Activated CD8-positive, alpha-beta memory T cell treated with anti-CD3 and anti-CD28 coated beads for 36 hours (primary cell): ENCODE results near the gene CLK2. TPM values are rescaled to one million over a fixed set of nuclear protein-coding genes. Genes with fewer than 3 reads are reported as not detected.
"Not testable (repeated sequence)": the region's sequence is repeated elsewhere in the genome, so short reads cannot be mapped to it uniquely, and the experiment has no call there.

ENCODE experiments used
- CTCF ChIA-PET: fragments of 350-600 bp; sonication (Branson Sonifier 250); formaldehyde crosslinking; loops from one replicate; lab custom pipeline; 2021; ENCODE audit warnings: antibody characterized with exemption; lab: Charles Lee
- POLR2A ChIA-PET: fragments of 350-600 bp; sonication (Branson Sonifier 250); formaldehyde crosslinking; loops from one replicate; lab custom pipeline; 2021; ENCODE audit warnings: antibody characterized with exemption; lab: Charles Lee
- total RNA-seq, 2 experiments: library from RNA; stranded (reverse); gene quantifications; one replicate each; pipeline ENCODE4 v1.2.3, GENCODE V29; 2021

CLK2 gene
- total RNA-seq, 2 experiments from 2014 or later = 79.6 to 82.7 TPM

DNA sequence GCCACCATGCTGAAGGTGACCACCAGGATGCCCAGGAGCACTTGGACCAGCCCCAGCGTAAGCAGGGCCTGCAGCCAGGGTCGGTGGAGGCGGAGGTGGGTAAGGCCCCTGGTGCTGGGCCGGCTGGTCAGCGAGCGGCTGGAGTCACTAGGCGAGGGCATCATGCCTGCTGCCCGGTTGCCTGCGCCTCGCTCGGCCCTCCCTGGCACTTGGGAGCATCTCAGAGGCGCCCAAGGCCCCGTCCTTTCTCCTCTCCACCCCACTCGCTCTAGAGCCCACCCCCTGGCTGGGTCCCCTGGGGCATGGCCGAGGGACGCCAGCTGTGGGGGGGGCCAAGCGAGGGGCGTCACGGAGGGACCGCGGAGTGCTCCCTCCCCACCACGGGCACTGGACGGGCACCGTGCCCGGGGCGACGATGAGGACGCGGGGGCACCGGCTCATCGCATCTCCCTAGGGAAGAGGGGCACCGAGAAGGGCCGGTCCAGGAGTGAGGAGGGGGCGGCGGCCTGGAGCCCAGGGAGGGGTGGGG lies 18.5 kb downstream of the CLK2 start:
- CTCF ChIA-PET = interaction anchor here (0.7 to 1.7 kb wide), 2 partner anchors 19 to 69 kb away, joined by 3 to 6 read pairs; no protein-coding TSS in a partner anchor

DNA sequence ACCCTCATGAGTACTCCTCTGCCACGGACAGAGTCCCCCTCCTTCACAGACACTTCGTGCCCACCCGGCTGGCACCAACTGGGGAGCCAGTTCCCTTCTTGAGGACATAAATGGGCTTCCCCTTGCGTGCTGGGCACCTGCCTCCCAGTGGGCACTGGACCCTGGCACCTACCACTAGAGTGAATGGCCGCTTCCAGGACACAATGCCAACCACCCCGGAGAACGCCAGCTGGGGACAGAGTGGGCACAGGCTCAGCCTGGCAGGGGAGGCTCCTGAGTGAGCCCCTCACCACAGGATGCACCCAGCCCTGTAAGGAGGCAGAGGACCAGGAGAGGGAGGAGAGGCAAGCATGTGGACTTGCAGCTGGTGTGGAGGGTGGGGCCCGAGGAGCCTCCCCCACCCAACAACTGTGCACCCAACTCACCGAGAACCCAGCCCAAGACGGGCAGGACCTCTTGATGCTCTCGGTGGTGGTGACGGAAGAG lies 19.0 kb downstream of the CLK2 start:
- CTCF ChIA-PET = interaction anchor here (1.7 kb wide), 1 partner anchor 69 kb away, joined by 6 read pairs; no protein-coding TSS in a partner anchor
- POLR2A ChIA-PET = interaction anchor here (0.5 kb wide), 1 partner anchor 249 kb away, joined by 3 read pairs; no protein-coding TSS in a partner anchor

More for the DNA sequence above, 18.5 kb downstream of the CLK2 start:
- POLR2A ChIA-PET = interaction anchor here (0.5 to 1.0 kb wide), 3 partner anchors 11 to 249 kb away, joined by 3 to 4 read pairs (median 3); no protein-coding TSS in a partner anchor

DNA sequence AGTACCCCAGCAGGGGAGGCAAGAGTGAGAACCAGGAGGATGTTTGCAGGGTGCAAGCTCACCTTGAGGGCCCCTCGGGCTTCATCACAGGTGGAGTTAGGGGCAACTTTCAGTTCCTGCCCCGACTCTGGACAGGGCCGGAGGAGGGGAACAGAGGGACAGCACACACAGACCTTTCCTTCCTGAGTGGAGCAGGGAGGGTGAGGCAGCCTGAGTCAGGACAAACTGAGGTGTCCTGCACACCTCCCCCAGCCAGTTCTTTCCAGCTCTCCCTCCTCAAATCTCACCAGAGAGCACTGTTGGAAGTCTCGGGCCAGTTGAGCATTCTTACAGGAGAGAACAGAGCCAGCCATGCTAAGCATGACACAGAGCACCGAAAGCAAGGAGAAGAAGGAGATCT lies 19.5 kb downstream of the CLK2 start:
- ChIA-PET POLR2A (no interaction called here), CTCF (interaction anchor here (1.7 kb wide), 1 partner anchor 70 kb away, joined by 6 read pairs; no protein-coding TSS in a partner anchor)

DNA sequence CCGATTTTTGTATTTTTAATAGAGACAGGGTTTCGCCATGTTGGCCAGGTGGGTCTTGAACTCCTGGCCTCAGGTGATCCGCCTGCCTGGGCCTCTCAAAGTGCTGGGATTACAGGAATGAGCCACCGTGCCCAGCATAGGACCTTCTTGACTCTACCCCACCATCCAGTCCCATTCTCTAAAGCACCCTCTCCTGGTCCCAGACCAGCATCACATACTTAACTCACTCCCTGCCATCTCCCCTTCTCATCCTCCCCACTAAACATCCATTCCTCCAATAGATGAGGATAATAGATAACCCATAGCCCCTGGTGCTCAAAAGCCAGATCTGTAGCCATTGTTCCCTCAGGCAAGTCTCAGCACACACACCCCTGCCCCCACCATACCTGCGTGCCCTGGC lies 20.1 kb downstream of the CLK2 start:
- POLR2A ChIA-PET = no interaction called here
- CTCF ChIA-PET = interaction anchor here (3.6 to 4.5 kb wide), 2 partner anchors 7 to 68 kb away, joined by 51 to 65 read pairs; partner anchors contain the start of genes RUSC1 and SCAMP3

DNA sequence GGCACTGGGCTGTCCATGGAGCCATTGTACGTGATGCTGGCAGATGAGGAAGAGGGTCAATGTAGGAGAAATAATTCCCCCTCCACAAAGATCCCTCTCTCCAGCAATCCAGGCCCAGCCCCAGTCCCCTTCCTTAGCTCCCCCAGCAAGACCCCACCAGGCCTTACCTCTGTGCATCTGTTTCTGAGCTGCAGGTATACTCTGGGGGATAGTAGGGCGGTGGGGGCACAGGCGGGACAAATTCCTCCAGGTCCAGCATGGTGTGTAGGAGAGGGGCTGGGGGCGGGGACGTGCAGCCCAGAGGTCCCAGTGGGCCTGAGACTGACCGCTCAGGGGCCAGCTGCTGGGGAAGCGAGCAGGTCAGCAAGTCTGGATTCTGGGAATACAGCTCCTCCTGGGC lies 21.7 kb downstream of the CLK2 start:
- ChIA-PET CTCF (interaction anchor here (0.6 to 4.5 kb wide), 21 partner anchors 9 to 617 kb away, joined by 3 to 65 read pairs (median 8); partner anchors contain the start of genes CLK2, FDPS, MTX1 and RUSC1), POLR2A (interaction anchor here (0.6 to 1.3 kb wide), 2 partner anchors 10 to 20 kb away, joined by 4 to 7 read pairs; partner anchors contain the start of gene SCAMP3)

DNA sequence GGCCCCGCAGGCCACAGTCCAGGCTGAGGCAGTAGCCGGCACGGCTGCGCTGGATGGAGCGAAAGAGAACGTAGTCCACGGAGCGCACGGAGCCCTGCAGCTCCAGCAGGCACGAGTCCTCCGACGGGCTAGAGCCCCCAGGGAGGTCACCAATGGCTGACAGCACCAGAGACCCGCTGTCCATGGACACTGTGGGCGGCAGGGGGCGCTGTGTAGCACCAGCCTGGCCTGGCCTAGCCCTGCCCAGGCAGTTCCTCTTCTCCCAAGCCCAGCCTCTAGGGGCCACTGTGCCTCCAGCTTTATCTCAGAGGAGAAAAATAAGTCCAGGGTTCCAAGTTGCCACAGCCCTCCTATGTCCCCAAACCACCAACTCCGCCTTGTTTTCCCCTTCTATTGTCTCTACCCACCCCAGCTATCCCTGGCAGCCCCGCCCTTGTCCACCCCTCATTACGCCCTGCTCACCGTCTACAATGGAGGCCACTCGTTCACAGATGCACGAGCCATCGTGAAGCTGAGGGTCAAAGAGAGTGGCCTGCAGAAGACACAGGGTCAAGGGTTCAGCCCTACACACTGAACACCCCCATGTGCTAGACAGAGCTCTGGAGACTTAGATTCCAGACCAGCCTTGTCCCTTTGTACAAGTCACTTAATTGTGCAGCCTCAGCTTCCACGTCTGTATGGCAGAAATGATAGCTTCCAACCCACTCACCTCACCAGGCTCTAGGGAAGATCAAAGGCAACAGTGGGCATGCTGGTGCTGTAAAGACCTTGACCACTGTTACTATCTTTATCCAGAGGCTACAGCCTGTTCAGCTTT lies 22.5 kb downstream of the CLK2 start:
- CTCF ChIA-PET = interaction anchor here (0.6 to 4.5 kb wide), 45 partner anchors 9 to 739 kb away, joined by 3 to 65 read pairs (median 5); partner anchors contain the start of genes CLK2, FDPS, HCN3 and MTX1

DNA sequence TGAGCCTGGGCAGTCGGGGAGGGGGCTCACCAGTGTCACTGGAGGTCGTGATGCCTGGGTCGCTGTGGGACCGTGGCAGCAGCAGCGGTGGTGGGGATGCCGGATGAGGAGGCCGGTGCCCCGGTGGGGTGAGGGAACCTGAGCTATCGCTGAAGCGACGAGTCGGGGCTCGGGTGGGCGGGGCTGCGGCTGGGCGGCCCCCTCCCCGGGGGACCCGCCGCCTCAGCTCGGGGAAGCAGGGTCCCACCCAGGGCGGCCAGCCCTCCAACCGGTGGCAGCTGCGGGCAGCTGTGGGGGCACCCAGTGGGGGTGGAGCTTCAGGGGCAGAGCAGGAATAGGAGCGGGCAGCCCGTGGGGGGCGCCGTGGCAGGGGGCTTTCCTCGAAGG lies 23.1 kb downstream of the CLK2 start:
- CTCF ChIA-PET = interaction anchor here (0.8 to 4.5 kb wide), 35 partner anchors 8 to 351 kb away, joined by 3 to 65 read pairs (median 5); partner anchors contain the start of genes CLK2, FDPS, HCN3 and MTX1
- POLR2A ChIA-PET = interaction anchor here (1.7 kb wide), 1 partner anchor 23 kb away, joined by 5 read pairs; the partner anchor contains the start of gene CLK2

More for the DNA sequence above, 22.5 kb downstream of the CLK2 start:
- POLR2A ChIA-PET = interaction anchor here (0.6 to 1.7 kb wide), 3 partner anchors 11 to 671 kb away, joined by 3 to 5 read pairs (median 4); partner anchors contain the start of genes CLK2 and SCAMP3

DNA sequence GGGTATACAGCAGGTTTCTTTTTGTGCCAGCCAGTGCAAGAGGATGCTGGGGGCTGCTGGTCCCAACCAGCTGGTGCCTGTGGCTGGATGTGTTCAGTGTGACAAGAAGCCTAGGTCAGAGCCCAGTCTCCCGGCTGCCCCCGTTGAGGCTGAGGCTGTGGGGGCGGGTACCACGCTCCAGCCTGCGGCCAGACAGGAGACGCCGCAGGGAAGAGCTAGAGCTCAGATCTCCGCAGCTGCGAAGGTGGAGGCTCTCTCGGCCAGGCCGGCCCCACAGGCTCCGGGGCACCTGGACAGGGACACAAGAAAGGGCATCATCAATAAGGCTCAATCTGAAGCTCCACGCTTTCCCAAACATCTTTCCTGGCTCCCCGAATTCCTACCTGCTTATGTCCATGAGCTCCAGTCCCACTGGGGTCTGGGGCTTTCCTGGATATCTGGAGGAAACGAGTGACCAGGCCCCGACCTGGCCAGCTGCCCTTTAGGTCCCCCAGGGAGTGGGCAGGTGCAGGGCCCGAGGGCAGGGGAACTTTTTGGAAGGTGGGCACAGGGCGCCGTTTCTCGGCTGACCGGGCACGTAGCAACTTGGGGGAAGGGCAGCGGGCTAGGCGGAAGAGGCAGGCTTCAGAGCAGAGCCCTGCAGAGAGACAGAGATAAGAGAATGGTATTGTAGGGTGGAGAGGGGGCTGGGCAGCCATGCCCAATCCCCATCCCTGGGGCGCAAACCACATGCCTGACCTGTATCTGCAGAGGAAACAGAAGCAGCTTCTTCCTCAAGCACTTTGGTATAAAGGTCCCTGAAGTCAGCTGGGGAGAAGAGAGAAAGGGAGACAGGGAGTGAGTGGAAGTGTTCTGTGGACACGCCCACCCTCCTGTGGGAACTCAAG lies 25.4 kb downstream of the CLK2 start:
- ChIA-PET CTCF (interaction anchor here (0.6 to 1.8 kb wide), 2 partner anchors 40 to 183 kb away, joined by 6 to 7 read pairs; partner anchors contain the start of gene THBS3), POLR2A (interaction anchor here (0.7 kb wide), 1 partner anchor 141 kb away, joined by 3 read pairs; no protein-coding TSS in a partner anchor)

DNA sequence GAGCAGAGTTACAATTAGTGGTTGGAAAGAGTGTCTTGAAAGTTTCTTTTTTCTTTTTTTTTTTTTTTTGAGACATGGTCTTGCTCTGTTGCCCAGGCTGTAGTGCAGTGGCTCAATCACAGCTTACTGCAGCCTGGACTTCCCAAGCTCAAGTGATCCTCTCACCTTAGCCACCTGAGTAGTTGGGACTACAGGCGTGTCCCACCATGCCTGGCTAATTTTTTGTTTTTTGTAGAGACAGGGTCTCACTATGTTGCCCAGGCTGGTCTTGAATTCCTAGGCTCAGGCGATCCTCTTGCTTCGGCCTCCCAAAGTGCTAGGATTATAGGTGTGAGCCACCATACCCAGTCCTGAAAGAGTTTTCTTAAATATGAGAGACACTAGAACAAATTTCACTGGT lies 26.5 kb downstream of the CLK2 start:
- POLR2A ChIA-PET = not testable (repeated sequence)
- CTCF ChIA-PET = interaction anchor here (1.8 kb wide), 1 partner anchor 39 kb away, joined by 7 read pairs; the partner anchor contains the start of gene THBS3

DNA sequence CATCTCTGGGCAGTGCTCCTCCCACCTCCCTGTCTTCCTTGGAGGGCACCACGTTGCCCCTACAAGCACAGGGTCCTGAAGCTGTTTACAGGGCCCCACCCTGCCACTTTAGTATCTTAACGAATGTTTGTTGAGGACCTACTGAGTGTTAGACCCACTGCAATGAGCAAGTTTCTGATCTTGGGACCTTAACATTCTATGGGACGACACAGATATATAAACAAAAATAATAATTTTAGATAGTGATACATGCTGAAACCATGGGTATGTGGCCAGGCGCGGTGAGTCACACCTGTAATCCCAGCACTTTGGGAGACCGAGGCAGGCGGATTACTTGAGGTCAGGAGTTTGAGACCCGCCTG lies 28.2 kb downstream of the CLK2 start:
- CTCF ChIA-PET = interaction anchor here (0.9 to 1.6 kb wide), 4 partner anchors 18 to 77 kb away, joined by 3 to 5 read pairs (median 4); partner anchors contain the start of genes FDPS and KRTCAP2
- POLR2A ChIA-PET = interaction anchor here (0.7 to 1.5 kb wide), 3 partner anchors 38 to 672 kb away, joined by 3 to 4 read pairs (median 4); no protein-coding TSS in a partner anchor

DNA sequence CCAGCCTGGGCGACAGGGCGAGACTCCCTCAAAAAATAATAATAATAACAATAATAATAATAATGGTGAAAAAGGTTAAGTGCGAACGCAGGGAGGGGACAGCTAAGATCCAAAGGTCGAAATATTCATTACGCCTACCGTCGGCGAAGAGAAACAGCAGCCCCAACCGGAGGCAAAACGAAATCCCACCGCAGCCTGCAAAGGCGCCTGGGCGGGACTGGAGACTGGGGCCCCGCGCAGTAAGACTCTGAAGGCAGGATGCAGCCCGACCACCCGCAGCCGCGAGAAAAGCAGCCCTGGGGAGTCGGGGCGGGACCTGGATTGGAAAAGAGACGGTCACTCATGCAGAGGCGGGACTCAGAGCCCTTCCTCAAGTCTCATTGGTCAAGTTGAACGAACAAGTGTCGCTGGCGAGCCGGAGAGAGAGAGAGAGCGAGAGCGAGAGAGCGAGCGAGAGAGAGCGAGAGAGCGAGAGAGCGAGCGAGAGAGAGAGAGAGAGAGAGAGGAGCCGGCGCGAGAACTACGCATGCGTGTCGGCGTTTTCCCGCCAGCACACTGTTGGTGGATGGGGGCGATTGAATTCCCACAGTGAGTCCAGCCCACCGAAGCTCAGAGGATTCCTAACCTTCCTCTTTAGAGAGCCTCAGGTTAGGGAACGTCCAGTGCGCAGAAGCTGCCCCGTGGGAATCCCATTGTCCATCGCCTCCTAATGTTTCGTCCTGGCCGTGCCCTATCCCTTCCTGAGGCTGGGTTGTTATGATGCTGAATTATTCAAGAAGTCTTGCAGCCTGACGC lies 28.7 kb downstream of the CLK2 start:
- ChIA-PET POLR2A (interaction anchor here (0.7 to 1.9 kb wide), 8 partner anchors 11 to 672 kb away, joined by 3 to 8 read pairs (median 3); partner anchors contain the start of gene ENTREP3), CTCF (interaction anchor here (0.6 to 1.6 kb wide), 6 partner anchors 18 to 153 kb away, joined by 3 to 5 read pairs (median 4); partner anchors contain the start of genes FDPS and KRTCAP2)

DNA sequence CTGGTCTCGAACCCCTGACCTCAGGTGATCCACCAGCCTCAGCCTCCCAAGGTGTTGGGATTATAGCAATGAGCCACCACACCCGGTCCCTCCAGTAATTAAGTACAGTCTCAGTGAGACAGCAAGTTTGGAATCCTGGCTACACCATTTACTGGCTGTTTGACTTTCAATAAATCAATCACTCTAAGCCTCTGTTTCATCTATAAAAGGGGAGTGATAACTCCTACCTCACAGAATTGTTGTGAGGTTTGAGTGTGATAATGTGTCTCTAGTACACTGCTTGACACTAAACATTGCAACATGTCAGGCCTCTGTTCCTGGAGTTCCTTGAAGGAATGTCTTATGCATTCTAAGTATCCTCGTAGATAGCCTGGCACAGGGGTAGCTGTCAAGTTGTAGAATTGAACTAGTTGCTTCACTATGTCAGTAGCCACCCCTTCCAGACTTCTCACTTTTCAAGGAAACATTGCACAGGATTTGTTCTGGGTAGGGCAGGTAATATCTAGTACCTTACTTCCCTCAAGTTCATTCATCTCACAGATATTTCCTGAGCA lies 30.4 kb downstream of the CLK2 start:
- CTCF ChIA-PET = interaction anchor here (0.6 to 3.2 kb wide), 3 partner anchors 8 to 65 kb away, joined by 3 to 18 read pairs (median 6); no protein-coding TSS in a partner anchor
- POLR2A ChIA-PET = interaction anchor here (0.7 to 1.9 kb wide), 3 partner anchors 12 to 70 kb away, joined by 3 to 8 read pairs (median 4); partner anchors contain the start of gene ENTREP3

DNA sequence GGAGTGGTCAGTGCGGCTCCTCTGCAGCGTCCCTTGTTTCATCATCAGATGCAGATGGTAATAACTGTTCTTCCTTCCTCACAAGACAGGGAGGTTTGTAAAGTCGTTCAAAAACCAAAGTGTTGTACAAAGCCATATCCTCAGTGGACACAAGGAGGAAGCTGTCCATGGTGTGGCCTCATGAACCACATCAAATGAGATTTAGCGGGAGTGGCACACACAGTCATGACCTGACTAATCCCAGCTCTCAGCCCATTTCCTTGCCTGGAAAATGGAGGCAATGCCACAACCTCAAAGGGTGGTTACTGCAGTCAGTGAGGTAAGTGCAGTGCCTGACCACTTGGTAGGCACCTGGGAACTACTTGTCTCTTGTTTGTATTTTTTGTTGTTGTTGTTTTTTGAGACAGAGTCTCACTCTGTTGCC lies 31.5 kb downstream of the CLK2 start:
- POLR2A ChIA-PET = interaction anchor here (1.5 kb wide), 1 partner anchor 20 kb away, joined by 4 read pairs; the partner anchor contains the start of gene SCAMP3
- CTCF ChIA-PET = interaction anchor here (0.6 to 3.2 kb wide), 5 partner anchors 9 to 113 kb away, joined by 3 to 18 read pairs (median 5); partner anchors contain the start of gene KRTCAP2

DNA sequence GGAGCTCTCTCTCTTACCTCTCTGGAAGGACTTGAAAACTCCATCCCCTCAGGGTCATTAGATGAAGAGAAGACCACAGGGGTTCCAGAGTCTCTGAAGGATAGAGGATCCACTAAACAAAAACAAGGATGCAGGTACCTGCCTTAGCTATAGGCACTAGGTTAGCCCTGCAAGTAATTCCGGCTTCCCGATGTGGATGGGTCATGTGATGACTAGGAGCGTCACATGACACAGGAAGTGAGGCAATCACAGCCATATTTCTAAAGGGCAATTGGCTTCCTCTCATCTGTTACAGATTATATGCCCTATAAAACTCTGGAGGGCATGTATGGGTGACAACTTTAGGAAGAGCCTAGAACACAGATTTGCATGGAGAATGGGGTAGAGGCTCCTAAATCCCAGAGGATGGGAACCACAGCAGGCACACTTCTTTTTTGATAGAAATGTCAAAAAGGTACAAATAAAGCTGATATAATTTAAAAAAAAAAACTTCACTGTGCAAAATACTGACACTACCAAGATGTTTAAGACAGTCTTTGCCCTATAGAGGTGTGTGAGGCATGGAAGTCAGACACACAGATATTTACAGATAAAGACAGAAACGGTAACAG lies 32.1 kb downstream of the CLK2 start:
- POLR2A ChIA-PET = interaction anchor here (0.6 to 1.5 kb wide), 2 partner anchors 14 to 21 kb away, joined by 3 to 4 read pairs; partner anchors contain the start of gene SCAMP3
- CTCF ChIA-PET = interaction anchor here (0.6 to 3.2 kb wide), 5 partner anchors 10 to 112 kb away, joined by 3 to 18 read pairs (median 5); partner anchors contain the start of gene KRTCAP2

DNA sequence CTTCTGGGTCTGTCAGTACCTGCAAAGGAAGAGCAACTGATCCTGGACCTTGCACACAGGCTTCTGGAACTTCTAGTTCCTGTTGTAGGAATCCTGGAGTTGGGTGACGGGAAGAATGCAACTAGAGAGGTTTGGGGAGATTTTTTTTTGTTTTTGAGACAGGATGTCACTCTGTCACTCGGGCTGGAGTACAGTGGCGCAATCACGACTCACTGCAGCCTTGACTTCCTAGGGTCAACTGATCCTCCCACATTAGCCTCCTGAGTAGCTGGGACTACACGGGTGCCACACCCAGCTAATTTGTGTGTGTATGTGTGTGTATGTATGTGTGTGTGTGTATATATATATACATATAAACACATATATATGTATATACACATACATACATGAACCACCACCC lies 36.9 kb downstream of the CLK2 start:
- CTCF ChIA-PET = interaction anchor here (0.9 kb wide), 1 partner anchor 15 kb away, joined by 3 read pairs; no protein-coding TSS in a partner anchor
- POLR2A ChIA-PET = no interaction called here
